Endothelial cell of umbilical vein (primary cell): ENCODE measurements around the gene MLF2.

Source experiments
- FOS ChIP-seq: IDR thresholded peaks from 2 replicates; pipeline ENCODE4 v1.6.1; 2011; ENCODE audit warnings: mild to moderate bottlenecking, low read length, moderate library complexity, borderline replicate concordance; ENCODE audit not compliant: insufficient read depth
- GATA2 ChIP-seq: IDR thresholded peaks from 2 replicates; pipeline ENCODE4 v1.7.0; 2011; ENCODE audit warnings: low read depth, mild to moderate bottlenecking, moderate library complexity, mixed read lengths, low read length; ENCODE audit not compliant: insufficient read length, insufficient read depth
- MAX ChIP-seq: IDR thresholded peaks from 2 replicates; pipeline ENCODE4 v1.6.1; 2011; ENCODE audit not compliant: insufficient read depth, insufficient read length
- POLR2A ChIP-seq: IDR thresholded peaks from 2 replicates; pipeline ENCODE4 v1.6.1; 2012; ENCODE audit warnings: low read depth, mild to moderate bottlenecking, control low read depth, low read length
- POLR2AphosphoS5 ChIP-seq: IDR thresholded peaks from 2 replicates; pipeline ENCODE4 v1.6.1; 2012; ENCODE audit warnings: low read depth, mild to moderate bottlenecking, control low read depth, low read length, moderate library complexity; ENCODE audit not compliant: insufficient read depth
- TF ChIP-seq, protein P1 (sequence below), 2 donors: IDR thresholded peaks; 1 replicate in 1 of 2; 2 replicates in 1 of 2; pipeline ENCODE4 v1.5.1; 2011; ENCODE audit warnings: low read length in 2 of 2, mild to moderate bottlenecking in 2 of 2, moderate library complexity in 2 of 2, control low read depth in 1 of 2, inconsistent platforms in 1 of 2, low read depth in 1 of 2; ENCODE audit not compliant: insufficient read depth in 1 of 2; ENCODE audit errors: extremely low read depth in 1 of 2

- no peak for TF ChIP-seq MAX
- TF ChIP-seq, protein P1, sequence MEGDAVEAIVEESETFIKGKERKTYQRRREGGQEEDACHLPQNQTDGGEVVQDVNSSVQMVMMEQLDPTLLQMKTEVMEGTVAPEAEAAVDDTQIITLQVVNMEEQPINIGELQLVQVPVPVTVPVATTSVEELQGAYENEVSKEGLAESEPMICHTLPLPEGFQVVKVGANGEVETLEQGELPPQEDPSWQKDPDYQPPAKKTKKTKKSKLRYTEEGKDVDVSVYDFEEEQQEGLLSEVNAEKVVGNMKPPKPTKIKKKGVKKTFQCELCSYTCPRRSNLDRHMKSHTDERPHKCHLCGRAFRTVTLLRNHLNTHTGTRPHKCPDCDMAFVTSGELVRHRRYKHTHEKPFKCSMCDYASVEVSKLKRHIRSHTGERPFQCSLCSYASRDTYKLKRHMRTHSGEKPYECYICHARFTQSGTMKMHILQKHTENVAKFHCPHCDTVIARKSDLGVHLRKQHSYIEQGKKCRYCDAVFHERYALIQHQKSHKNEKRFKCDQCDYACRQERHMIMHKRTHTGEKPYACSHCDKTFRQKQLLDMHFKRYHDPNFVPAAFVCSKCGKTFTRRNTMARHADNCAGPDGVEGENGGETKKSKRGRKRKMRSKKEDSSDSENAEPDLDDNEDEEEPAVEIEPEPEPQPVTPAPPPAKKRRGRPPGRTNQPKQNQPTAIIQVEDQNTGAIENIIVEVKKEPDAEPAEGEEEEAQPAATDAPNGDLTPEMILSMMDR (IDR thresholded peaks at IDR 0.05; ENCODE audit: extremely low read depth in 1 of 2, insufficient read depth in 1 of 2, low read depth in 1 of 2, low read length in 2 of 2), result no peak
- no peak for TF ChIP-seq POLR2A
- no peak for TF ChIP-seq POLR2AphosphoS5
- no peak for TF ChIP-seq GATA2
- TF ChIP-seq FOS, result no peak
Observed at GRCh38 chr12:6792522-6793201, 39.7 kb upstream of the MLF2 start.
